Adrenal gland (tissue), 12 donors: Measurements from ENCODE around the gene TRIM38. TPM values are rescaled to one million over a fixed set of nuclear protein-coding genes. Genes with fewer than 3 reads are reported as not detected.
"Not testable (repeated sequence)": the region's sequence is repeated elsewhere in the genome, so short reads cannot be mapped to it uniquely, and the experiment has no call there.

Source experiments
- DNase-seq, 7 donors: peaks; one replicate each; pipeline ENCODE4 v3.0.0-alpha.2; 2019 to 2020
- H3K27ac ChIP-seq, 5 donors: fragments of 200-600 bp; sonication (generic) in 4 of 5; 1 replicate in 3 of 5; 2 replicates in 2 of 5; pipeline versions ENCODE4 v1.5.1 to v1.8.0; 2016 to 2020; ENCODE audit warnings: mild to moderate bottlenecking in 1 of 5
- H3K27me3 ChIP-seq: fragments of 200-600 bp; 2 replicates; pipeline ENCODE4 v1.8.0; 2021
- H3K36me3 ChIP-seq, 2 donors: fragments of 200-600 bp; replicated peaks in 1 of 2; 1 replicate in 1 of 2; 2 replicates in 1 of 2; pipeline versions ENCODE4 v1.5.1 to v1.8.0; 2018 to 2022
- H3K4me1 ChIP-seq, 2 donors: fragments of 200-600 bp; replicated peaks in 1 of 2; 1 replicate in 1 of 2; 2 replicates in 1 of 2; pipeline versions ENCODE4 v1.5.1 to v1.8.0; 2018 to 2021
- H3K4me3 ChIP-seq, 4 donors: fragments of 200-600 bp; sonication (generic) in 3 of 4; one replicate each; pipeline ENCODE4 v1.5.1; 2016 to 2018
- H3K9me3 ChIP-seq, 3 donors: fragments of 200-600 bp; sonication (generic) in 1 of 3; replicated peaks in 1 of 3; 1 replicate in 2 of 3; 2 replicates in 1 of 3; pipeline versions ENCODE4 v1.5.1 to v1.8.0; 2016 to 2021
- POLR2A ChIP-seq, 2 donors: fragments of 450-650 bp; IDR thresholded peaks; one replicate each; pipeline ENCODE4 v1.6.1; 2017; ENCODE audit warnings: antibody characterized with exemption in 2 of 2, mild to moderate bottlenecking in 2 of 2, moderate library complexity in 1 of 2
- WGBS, 4 donors: extraction: QIAGEN DNeasy Blood & Tissue Kit in 2 of 4; methylation state at CpG; one replicate each; pipeline versions ENCODE4 v1.1.5 to v1.1.7; 2013 to 2017; 5-methylcytosine and 5-hydroxymethylcytosine counted together
- intact Hi-C, 2 donors: fragments of 100-400 bp; cut with DNase I; formaldehyde crosslinking; loops; one replicate each; pipeline versions ENCODE4 v1.14.1 to v1.15.0; 2022 to 2023
- polyA plus RNA-seq, 3 donors: library from polyadenylated mRNA; stranded (reverse); fragments of 200-250 nt in 2 of 3; fragments of 350-450 nt in 1 of 3; fragmentation: Illumina TruSeq in 1 of 3; extraction: RNeasy Lipid Tissue Mini Kit (QIAGEN cat#74804) in 1 of 3; gene quantifications; one replicate each; pipeline ENCODE4 v1.2.3, GENCODE V29; 2013 to 2014
- total RNA-seq, 9 donors: library from RNA; depleted of rRNA in 4 of 9; stranded (reverse); fragments of >200 nt in 4 of 9; fragments of 120-200 nt in 1 of 9; fragmentation: NEBNext Ultra II Directional in 1 of 9; extraction: Animal tissue kit (Norgen Biotek cat#: 25700) in 1 of 9; gene quantifications; one replicate each; pipeline versions ENCODE4 v1.1.0 to v1.2.4, GENCODE V29; 2013 to 2023
- TF ChIP-seq, protein P1 (sequence below), 6 experiments: fragments of 450-650 bp in 4 of 6; fragments of 200-600 bp in 2 of 6; sonication (generic) in 1 of 6; IDR thresholded peaks; 1 replicate in 5 of 6; 2 replicates in 1 of 6; pipeline versions ENCODE4 v1.5.1 to v1.8.0; 2016 to 2021; ENCODE audit warnings: antibody characterized with exemption in 6 of 6, mild to moderate bottlenecking in 2 of 6, moderate library complexity in 1 of 6
- donor health status: healthy with polysubstance abuse.
- donor health status: Bipolar disorder and iron deficiency.
- donor health status: DM: yes; HTN: yes; CAD: no.
- donor health status: DM: no; HTN: no; CAD: no.
- donor health status: DM: no; HTN: no; CAD: no.
- donor health status: DM: yes; HTN: yes; CAD: no.

TRIM38 gene
- total and polyA plus RNA-seq, 12 donors = 5.7 to 15.6 (median 9.8) TPM

DNA sequence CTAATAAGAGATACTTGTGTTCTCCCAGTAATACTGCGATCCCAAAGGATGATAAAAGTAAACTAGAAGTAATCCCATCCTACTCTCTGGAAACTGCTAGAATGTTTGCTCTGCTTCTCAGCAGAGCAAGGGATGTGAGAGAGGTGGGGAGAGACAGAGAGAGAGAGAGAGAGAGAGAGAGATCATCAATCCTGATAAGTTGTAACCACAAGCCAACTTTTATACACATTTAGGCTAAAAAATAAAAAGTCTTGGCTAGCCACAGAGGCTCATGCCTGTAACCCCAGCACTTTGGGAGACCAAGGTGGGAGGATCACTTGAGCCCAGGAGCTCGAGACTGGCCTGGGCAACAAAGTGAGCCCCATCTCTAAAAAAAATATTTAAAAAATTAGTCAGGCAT, 16.0 kb upstream of the TRIM38 start:
- no peak for TF ChIP-seq POLR2A (IDR thresholded peaks at IDR 0.05)
- Histone ChIP-seq H3K4me3 (no peak overlapping the region), H3K9me3 (no peaks in the 10 kb centered on the region), H3K27me3 (no peaks in the 10 kb centered on the region), H3K27ac (no peak overlapping the region), H3K36me3 (no peaks in the 10 kb centered on the region), H3K4me1 (no peaks in the 10 kb centered on the region)
- 85 to 90% (median 88%) methylated on average over 2 of the region's 2 CpGs for WGBS, 4 donors
- intact Hi-C loops = no loop called here
- DNase-seq = no peak

DNA sequence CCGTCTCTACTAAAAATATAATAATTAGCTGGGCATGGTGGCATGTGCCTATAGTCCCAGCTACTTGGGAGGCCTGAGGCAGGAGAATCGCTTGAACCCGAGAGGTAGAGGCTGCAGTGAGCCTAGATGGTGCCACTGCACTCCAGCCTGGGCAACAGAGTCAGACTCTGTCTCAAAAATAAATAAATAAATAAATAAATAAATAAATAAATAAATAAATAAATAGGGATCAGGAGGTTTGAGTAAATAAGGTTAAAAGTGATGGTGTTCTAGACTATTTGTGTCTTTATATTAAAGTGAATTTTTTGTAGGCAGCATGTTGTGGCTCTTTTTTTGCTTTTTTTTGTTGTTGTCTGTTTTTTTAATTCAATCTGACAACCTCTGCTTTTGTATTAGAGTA, 15.1 kb upstream of the TRIM38 start:
- H3K27me3 ChIP-seq, H3K4me3 ChIP-seq, H3K36me3 ChIP-seq, H3K9me3 ChIP-seq, H3K27ac ChIP-seq, H3K4me1 ChIP-seq, intact Hi-C loops, DNase-seq: not testable (repeated sequence)
- WGBS, 4 donors = 86 to 90% (median 89%) methylated on average over 3 of the region's 3 CpGs

DNA sequence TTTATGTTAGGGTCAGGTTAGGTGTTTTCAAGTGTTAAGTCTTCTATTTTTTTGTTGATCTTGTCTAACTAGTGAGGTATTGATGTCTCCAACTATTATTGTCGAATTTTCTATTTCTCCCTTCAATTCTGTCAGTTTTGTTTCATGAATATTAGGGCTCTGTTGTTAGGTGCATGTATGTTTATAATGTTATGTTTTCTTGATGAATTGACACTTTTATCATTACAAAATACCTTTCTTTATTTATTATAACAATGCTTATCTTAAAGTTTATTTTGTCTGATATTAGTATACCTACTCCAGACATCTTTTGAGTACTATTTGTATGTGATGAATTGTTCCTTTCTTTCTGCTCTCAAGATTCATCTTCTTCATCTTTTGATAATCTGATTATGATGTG, 12.9 kb upstream of the TRIM38 start:
- Histone ChIP-seq H3K4me3 (no peak overlapping the region), H3K9me3 (no peaks in the 10 kb centered on the region), H3K27me3 (peaks cover 3% of the 10 kb centered on the region), H3K36me3 (no peaks in the 10 kb centered on the region), H3K27ac (no peak overlapping the region), H3K4me1 (no peaks in the 10 kb centered on the region)
- no peak for TF ChIP-seq POLR2A (IDR thresholded peaks at IDR 0.05)
- TF ChIP-seq, protein P1, sequence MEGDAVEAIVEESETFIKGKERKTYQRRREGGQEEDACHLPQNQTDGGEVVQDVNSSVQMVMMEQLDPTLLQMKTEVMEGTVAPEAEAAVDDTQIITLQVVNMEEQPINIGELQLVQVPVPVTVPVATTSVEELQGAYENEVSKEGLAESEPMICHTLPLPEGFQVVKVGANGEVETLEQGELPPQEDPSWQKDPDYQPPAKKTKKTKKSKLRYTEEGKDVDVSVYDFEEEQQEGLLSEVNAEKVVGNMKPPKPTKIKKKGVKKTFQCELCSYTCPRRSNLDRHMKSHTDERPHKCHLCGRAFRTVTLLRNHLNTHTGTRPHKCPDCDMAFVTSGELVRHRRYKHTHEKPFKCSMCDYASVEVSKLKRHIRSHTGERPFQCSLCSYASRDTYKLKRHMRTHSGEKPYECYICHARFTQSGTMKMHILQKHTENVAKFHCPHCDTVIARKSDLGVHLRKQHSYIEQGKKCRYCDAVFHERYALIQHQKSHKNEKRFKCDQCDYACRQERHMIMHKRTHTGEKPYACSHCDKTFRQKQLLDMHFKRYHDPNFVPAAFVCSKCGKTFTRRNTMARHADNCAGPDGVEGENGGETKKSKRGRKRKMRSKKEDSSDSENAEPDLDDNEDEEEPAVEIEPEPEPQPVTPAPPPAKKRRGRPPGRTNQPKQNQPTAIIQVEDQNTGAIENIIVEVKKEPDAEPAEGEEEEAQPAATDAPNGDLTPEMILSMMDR (IDR thresholded peaks at IDR 0.05) = no peak
- intact Hi-C loops = no loop called here
- DNase-seq = no peak
- WGBS, 4 donors = 72 to 87% (median 85%) methylated on average over 1 of the region's 1 CpG

DNA sequence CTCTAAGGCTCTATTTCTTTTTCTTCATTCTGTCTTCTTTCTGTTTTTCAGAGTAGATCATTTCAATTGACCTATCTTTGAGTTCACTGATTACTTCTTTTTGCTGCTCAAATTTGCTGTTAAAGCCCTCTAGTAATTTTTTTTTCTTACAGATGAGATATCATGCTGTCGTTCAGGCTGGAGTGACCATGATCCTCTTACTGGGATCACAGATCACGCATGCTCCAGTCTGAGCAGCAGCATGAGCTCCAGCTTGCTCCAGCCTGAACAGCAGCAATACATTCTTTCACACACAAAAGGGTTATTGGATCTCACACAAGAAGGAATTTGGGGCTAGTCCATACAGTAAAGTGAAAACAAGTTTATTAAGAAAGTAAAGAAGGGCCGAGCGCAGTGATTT, 12.3 kb upstream of the TRIM38 start:
- no peak overlapping the region for H3K27ac ChIP-seq
- TF ChIP-seq, protein P1 (IDR thresholded peaks at IDR 0.05) = no peak
- TF ChIP-seq POLR2A (IDR thresholded peaks at IDR 0.05) = no peak
- no peaks in the 10 kb centered on the region for H3K36me3 ChIP-seq
- no peak for DNase-seq
- H3K4me1 ChIP-seq = no peaks in the 10 kb centered on the region
- no peaks in the 10 kb centered on the region for H3K9me3 ChIP-seq
- peaks cover 3% of the 10 kb centered on the region for H3K27me3 ChIP-seq
- WGBS, 4 donors = 71 to 76% (median 72%) methylated on average over 4 of the region's 4 CpGs
- intact Hi-C loops = no loop called here
- H3K4me3 ChIP-seq = no peak overlapping the region

DNA sequence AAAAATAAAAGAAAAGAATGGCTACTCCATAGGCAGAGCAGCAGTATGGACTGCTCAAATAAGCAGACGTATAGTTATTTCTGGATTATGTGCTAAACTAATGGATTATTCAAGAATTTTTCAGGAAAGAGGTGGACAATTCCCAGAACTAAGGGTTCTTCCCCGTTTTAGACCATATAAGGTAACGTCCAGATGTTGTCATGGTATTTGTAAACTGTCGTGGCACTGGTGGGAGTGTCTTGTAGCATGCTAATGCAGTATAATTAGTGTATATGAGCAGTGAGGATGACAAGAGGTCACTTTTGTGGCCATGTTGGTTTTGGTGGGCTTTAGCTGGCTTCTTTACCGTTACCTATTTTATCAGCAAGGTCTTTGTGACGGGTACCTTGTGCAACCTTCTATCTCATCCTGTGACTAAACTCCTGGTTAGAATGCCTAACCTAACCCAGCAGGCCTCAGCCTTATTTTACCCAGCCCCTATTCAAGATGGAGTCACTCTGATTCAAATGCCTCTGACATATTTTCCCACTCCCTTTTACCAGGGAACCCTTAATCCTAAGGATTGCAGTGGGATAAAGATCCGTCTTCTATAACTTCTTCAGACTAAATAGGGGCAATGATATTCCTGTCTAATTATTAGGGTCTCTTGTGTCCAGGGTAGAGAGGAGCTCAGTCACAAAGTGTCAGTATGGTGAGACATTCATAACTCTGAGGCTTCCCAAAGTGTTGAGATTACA, 11.1 kb upstream of the TRIM38 start:
- H3K4me1 ChIP-seq = no peaks in the 10 kb centered on the region
- peaks cover 3% of the 10 kb centered on the region for H3K27me3 ChIP-seq
- no peaks in the 10 kb centered on the region for H3K36me3 ChIP-seq
- 70 to 79% (median 76%) methylated on average over 7 of the region's 7 CpGs for WGBS, 4 donors
- intact Hi-C loops = no loop called here
- H3K4me3 ChIP-seq = no peak overlapping the region
- no peak overlapping the region for H3K27ac ChIP-seq
- no peaks in the 10 kb centered on the region for H3K9me3 ChIP-seq
- no peak for TF ChIP-seq POLR2A (IDR thresholded peaks at IDR 0.05)
- TF ChIP-seq, protein P1 (IDR thresholded peaks at IDR 0.05) = no peak
- DNase-seq = no peak
